ENCODE measurements around the gene TMEM94. TPM values are rescaled to one million over a fixed set of nuclear protein-coding genes. Genes with fewer than 3 reads are reported as not detected.

The TMEM94 gene
- total and polyA plus RNA-seq, 2 of the 13 experiments (the other 11 are each of a cell fraction or from before 2014, with no cell fraction given), result 32.6 to 134 TPM

DNA sequence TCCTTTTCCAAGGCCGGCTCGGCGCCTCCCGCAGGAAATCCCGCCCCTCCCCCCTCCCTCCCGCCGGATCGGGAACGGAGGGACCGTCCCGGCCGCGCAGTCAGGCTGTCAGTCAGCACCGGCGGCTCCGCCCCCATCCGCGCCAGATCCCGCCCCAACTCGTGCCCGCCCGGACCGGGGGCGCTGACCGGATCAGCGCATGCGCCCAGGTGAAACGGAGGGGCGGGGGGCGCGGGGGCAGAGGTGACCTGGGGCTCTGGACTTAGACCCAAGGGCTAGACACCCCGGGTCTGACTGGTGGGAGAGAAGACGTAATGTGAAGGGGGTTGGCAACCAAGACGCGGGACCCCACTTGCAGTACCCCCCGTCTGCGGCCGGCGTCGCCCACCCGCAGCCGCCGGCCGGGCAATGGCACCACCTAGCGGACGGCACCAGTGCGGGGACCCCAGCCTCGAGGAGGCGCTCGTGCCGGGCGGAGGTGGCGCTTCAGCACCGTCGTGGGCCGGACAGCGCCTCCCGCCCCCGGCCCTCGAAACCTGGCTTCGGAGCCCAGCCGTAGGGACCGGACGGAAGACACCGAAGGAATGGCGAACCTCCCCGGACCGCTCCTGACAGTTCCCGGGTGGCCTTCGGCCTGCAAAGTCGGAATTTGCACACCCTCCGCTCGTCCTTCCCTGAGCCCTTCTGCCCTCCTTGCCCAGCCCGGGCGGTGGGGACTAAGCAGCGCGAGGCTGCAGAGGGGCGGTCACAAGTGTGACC lies 59.2 kb downstream of the TMEM94 start, which contains the start of gene CASKIN2 (continued):
- TF ChIP-seq, protein P1, sequence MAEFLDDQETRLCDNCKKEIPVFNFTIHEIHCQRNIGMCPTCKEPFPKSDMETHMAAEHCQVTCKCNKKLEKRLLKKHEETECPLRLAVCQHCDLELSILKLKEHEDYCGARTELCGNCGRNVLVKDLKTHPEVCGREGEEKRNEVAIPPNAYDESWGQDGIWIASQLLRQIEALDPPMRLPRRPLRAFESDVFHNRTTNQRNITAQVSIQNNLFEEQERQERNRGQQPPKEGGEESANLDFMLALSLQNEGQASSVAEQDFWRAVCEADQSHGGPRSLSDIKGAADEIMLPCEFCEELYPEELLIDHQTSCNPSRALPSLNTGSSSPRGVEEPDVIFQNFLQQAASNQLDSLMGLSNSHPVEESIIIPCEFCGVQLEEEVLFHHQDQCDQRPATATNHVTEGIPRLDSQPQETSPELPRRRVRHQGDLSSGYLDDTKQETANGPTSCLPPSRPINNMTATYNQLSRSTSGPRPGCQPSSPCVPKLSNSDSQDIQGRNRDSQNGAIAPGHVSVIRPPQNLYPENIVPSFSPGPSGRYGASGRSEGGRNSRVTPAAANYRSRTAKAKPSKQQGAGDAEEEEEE (CRISPR knock-in tag; IDR thresholded peaks at IDR 0.05; ENCODE audit: borderline replicate concordance), result peak; percentile 98
- TF ChIP-seq ONECUT2 (CRISPR knock-in tag; IDR thresholded peaks at IDR 0.05) (peak; percentile 38; the same call in 1 of the 2 replicates), ZNF563 (CRISPR knock-in tag; IDR thresholded peaks at IDR 0.05) (peak; percentile 99), KLF12 (CRISPR knock-in tag; IDR thresholded peaks at IDR 0.05; ENCODE audit: borderline replicate concordance) (no peak), ZNF263 (CRISPR knock-in tag; IDR thresholded peaks at IDR 0.05) (no peak; the same call in 1 of the 2 replicates), HOXA9 (CRISPR knock-in tag; IDR thresholded peaks at IDR 0.05; ENCODE audit: borderline replicate concordance) (0 out of 2 replicates have a peak, but pooled peaks have one; percentile 69), RAD51 (IDR thresholded peaks at IDR 0.05; ENCODE audit: borderline replicate concordance) (no peak), KAT2B (IDR thresholded peaks at IDR 0.05; ENCODE audit: borderline replicate concordance, low read depth, low read length) (no peak), SMARCE1 (IDR thresholded peaks at IDR 0.05; ENCODE audit: borderline replicate concordance) (no peak), GTF3A (CRISPR knock-in tag; conservative IDR thresholded peaks at IDR 0.05) (peak; percentile 91; the same call in 1 of the 2 replicates), ZNF207 (IDR thresholded peaks at IDR 0.05; ENCODE audit: borderline replicate concordance) (no peak), ZNF253 (CRISPR knock-in tag; IDR thresholded peaks at IDR 0.05; ENCODE audit: borderline replicate concordance) (no peak; the same call in 1 of the 2 replicates), GLMP (CRISPR knock-in tag; IDR thresholded peaks at IDR 0.05; ENCODE audit: borderline replicate concordance) (no peak), RBM22 (optimal IDR thresholded peaks at IDR 0.05; ENCODE audit: low read length) (no peak), TP53 (CRISPR knock-in tag; conservative IDR thresholded peaks at IDR 0.05) (no peak), TOE1 (CRISPR knock-in tag; IDR thresholded peaks at IDR 0.05) (peak; percentile 98; the same call in 1 of the 2 replicates), ZNF780A (CRISPR knock-in tag; IDR thresholded peaks at IDR 0.05) (peak; percentile 85; the same call in 1 of the 2 replicates), ZNF274 (CRISPR knock-in tag; IDR thresholded peaks at IDR 0.05) (peak; percentile 99), EZH2 (conservative IDR thresholded peaks at IDR 0.05; ENCODE audit: low read depth, low read length) (no peak), RBAK (CRISPR knock-in tag; IDR thresholded peaks at IDR 0.05) (0 out of 2 replicates have a peak, but pooled peaks have one; percentile 19)
- TF ChIP-seq, protein P2, sequence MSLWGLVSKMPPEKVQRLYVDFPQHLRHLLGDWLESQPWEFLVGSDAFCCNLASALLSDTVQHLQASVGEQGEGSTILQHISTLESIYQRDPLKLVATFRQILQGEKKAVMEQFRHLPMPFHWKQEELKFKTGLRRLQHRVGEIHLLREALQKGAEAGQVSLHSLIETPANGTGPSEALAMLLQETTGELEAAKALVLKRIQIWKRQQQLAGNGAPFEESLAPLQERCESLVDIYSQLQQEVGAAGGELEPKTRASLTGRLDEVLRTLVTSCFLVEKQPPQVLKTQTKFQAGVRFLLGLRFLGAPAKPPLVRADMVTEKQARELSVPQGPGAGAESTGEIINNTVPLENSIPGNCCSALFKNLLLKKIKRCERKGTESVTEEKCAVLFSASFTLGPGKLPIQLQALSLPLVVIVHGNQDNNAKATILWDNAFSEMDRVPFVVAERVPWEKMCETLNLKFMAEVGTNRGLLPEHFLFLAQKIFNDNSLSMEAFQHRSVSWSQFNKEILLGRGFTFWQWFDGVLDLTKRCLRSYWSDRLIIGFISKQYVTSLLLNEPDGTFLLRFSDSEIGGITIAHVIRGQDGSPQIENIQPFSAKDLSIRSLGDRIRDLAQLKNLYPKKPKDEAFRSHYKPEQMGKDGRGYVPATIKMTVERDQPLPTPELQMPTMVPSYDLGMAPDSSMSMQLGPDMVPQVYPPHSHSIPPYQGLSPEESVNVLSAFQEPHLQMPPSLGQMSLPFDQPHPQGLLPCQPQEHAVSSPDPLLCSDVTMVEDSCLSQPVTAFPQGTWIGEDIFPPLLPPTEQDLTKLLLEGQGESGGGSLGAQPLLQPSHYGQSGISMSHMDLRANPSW (CRISPR knock-in tag; IDR thresholded peaks at IDR 0.05; ENCODE audit: borderline replicate concordance), result peak; percentile 91; the same call in 1 of the 2 replicates
- TF ChIP-seq, protein P3, sequence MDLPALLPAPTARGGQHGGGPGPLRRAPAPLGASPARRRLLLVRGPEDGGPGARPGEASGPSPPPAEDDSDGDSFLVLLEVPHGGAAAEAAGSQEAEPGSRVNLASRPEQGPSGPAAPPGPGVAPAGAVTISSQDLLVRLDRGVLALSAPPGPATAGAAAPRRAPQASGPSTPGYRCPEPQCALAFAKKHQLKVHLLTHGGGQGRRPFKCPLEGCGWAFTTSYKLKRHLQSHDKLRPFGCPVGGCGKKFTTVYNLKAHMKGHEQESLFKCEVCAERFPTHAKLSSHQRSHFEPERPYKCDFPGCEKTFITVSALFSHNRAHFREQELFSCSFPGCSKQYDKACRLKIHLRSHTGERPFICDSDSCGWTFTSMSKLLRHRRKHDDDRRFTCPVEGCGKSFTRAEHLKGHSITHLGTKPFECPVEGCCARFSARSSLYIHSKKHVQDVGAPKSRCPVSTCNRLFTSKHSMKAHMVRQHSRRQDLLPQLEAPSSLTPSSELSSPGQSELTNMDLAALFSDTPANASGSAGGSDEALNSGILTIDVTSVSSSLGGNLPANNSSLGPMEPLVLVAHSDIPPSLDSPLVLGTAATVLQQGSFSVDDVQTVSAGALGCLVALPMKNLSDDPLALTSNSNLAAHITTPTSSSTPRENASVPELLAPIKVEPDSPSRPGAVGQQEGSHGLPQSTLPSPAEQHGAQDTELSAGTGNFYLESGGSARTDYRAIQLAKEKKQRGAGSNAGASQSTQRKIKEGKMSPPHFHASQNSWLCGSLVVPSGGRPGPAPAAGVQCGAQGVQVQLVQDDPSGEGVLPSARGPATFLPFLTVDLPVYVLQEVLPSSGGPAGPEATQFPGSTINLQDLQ (CRISPR knock-in tag; IDR thresholded peaks at IDR 0.05), result peak; percentile 97

All from HepG2 (cell line).